Astrocyte of the cerebellum (primary cell): Measurements from ENCODE around the gene SCYGR3.

ENCODE experiments used
- DNase-seq: peaks from one replicate; pipeline ENCODE4 v3.0.0-alpha.2; 2011; ENCODE audit warnings: low read depth
- H3K4me3 ChIP-seq: 2 replicates; pipeline ENCODE4 v1.5.1; 2011; ENCODE audit warnings: mild to moderate bottlenecking, low read depth, low read length, moderate library complexity
- in situ Hi-C: cut with HindIII; loops from 2 replicates; pipeline ENCODE4 v1.10.0; 2017; ENCODE audit warnings: low sequenced_read_pairs
- TF ChIP-seq, protein P1 (sequence below): IDR thresholded peaks from 2 replicates; pipeline ENCODE4 v1.5.1; 2012; ENCODE audit warnings: low read length, low read depth, moderate library complexity, mild to moderate bottlenecking; ENCODE audit errors: missing control alignments

Gene SCYGR3

DNA sequence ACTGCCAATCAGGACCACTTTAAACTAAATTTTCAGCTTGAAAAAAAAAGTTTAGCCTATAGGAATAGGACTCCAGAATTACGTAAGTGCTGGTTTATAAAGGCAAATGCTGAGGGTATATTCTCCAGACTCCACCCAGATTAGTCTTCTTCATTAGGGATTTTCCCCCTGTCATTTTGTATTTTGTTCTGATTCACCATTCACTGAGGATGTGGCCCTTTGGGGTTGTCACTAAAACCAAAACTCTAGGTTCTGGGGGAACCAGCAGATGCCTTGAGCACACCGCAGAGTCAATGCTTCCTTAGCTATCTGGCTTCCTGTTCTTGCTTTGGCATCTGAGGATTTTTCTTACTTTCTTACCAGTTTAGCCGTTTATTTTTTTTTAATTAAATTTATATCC, 13.1 kb upstream of the SCYGR3 start:
- no peak for DNase-seq
- TF ChIP-seq, protein P1, sequence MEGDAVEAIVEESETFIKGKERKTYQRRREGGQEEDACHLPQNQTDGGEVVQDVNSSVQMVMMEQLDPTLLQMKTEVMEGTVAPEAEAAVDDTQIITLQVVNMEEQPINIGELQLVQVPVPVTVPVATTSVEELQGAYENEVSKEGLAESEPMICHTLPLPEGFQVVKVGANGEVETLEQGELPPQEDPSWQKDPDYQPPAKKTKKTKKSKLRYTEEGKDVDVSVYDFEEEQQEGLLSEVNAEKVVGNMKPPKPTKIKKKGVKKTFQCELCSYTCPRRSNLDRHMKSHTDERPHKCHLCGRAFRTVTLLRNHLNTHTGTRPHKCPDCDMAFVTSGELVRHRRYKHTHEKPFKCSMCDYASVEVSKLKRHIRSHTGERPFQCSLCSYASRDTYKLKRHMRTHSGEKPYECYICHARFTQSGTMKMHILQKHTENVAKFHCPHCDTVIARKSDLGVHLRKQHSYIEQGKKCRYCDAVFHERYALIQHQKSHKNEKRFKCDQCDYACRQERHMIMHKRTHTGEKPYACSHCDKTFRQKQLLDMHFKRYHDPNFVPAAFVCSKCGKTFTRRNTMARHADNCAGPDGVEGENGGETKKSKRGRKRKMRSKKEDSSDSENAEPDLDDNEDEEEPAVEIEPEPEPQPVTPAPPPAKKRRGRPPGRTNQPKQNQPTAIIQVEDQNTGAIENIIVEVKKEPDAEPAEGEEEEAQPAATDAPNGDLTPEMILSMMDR: no peak
- in situ Hi-C loops: no loop called here
- no peak overlapping the region for H3K4me3 ChIP-seq

DNA sequence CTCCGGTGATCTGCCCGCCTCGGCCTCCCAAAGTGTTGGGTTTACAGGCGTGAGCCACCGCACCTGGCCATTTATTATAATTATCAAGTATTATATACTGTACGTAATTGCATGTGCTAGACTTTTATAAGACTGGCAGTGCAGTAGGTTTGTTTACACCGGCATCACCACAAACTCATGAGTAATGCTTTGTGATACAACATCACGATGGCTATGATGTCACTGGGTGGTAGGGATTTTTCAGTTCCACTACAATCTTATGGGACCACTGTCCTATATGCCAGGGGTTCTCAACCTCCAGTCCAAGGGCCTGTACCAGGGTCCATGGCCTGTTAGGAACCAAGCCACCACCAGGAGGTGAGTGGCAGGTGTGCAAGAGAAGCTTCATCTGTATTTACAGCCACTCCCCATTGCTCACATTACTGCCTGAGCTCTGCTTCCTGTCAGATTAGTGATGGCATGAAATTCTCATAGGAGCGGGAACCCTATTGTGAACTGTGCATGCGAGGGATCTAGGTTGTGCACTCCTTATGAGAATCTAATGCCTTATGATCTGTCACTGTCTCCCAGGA, 12.0 kb upstream of the SCYGR3 start:
- TF ChIP-seq, protein P1: no peak
- DNase-seq: no peak
- no peak overlapping the region for H3K4me3 ChIP-seq
- in situ Hi-C loops: no loop called here

DNA sequence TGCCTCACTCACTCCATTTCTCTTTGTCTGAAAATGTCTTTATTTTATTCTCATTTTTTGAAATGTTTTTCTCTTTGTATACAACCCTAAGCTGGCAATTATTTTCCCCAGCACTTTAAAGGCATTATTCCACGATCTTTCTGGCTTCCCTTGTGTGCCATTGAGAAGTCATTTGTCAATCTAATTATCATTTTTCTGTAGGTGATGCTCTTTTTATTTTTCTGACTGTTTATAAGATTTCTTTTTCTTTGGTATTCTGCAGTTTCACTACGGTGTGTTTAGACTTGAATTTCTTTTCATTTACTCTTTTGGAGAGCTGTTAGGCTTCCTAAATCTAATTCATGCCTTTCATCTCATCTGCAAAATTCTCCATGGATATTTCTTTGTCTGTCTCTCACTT, 10.8 kb upstream of the SCYGR3 start:
- TF ChIP-seq, protein P1: no peak
- DNase-seq: no peak
- in situ Hi-C loops: no loop called here
- no peak overlapping the region for H3K4me3 ChIP-seq

DNA sequence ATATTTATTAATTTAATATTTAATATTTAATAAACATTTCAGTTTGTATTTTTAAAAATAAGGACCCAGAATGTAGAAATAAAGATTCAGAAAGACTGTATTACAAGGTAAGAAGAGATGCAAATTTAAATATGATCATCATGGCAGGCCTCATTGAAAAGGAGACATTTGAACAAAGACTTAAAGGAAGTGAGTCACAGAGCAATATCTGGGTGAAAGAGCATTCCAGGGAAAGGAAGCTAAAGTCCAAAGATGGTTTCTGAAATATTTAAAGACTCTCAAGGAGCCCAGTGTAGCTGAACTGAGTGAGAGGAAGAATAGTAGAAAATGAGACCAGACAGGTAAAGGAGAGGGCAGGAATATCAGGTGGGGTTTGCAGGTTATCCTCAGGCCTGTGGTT, 8.6 kb upstream of the SCYGR3 start:
- no peak overlapping the region for H3K4me3 ChIP-seq
- TF ChIP-seq, protein P1: no peak
- in situ Hi-C loops: no loop called here
- DNase-seq: peak; percentile 16

DNA sequence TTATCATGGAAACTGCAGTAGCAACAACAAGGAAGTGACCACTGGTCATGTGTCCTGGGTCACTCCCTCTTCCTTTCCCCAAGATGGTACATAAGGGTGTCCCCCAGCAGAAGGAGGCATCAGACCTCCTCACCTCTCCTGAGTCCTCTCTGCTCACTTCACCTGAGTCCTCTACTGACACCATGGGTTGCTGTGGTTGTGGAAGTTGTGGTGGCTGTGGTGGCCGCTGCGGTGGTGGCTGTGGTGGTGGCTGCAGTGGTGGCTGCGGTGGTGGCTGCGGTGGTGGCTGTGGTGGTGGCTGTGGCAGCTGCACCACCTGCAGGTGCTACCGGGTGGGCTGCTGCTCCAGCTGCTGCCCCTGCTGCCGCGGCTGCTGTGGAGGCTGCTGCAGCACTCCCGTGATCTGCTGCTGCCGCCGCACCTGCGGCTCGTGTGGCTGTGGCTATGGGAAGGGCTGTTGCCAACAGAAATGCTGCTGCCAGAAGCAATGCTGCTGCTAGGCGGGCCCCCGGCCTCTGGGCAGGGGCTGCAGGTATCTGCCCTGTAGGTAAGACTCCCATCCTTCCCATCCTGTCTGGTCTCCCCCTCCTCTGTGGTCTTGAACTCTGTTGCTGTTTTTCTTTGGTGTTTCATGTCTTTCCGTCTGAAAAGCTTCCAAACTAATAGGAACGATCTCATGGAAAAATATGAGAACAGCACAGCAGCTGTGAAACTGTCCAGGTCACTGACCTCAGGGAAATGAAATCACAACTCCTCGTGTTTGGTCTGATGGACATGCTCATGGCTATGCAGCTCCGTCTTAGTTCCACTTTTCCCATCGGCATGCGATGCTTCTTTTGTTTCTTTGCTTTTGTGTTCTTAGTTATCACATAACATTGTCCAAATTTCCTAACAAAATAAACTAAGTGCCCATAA, 2.9 kb upstream of the SCYGR3 start, which contains the start of gene SCYGR4:
TSS of gene SCYGR4 (plus strand) at position 183 of the 915 bp plus-strand sequence. CDS start at position 183, 0 bp downstream.
- in situ Hi-C loops: no loop called here
- TF ChIP-seq, protein P1: no peak
- no peak within 1 kb of the TSS for H3K4me3 ChIP-seq
- no peak for DNase-seq

DNA sequence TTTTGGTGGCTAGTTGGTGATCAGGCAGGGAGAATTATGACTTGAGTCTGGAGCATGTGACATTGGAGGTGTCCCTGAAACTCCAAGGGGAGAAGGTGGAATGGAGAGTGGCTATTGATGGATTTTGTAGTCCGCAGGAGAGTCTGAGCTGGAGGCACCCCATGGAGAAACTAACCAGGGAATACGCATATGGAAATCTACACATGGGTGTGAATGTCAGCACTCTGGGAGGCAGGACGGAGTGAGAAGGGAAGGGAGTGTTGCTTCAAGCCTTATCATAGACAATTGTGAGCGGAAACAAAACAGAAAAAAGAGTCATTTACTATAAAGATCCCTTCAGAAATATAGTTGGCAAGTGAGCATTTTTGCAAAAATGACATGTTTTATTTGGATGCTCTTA, 2.0 kb upstream of the SCYGR3 start:
- no peak overlapping the region for H3K4me3 ChIP-seq
- no peak for DNase-seq
- TF ChIP-seq, protein P1: no peak
- in situ Hi-C loops: no loop called here
